ENCODE results near the gene PANK4. TPM values are rescaled to one million over a fixed set of nuclear protein-coding genes. Genes with fewer than 3 reads are reported as not detected.

PANK4 gene
- total RNA-seq, 2 donors from 2014 or later = 13.7 to 31.3 TPM

GRCh38 chr1:2508751-2509150 lies 17.6 kb downstream of the PANK4 start:
- no peak for ATAC-seq
- peaks cover 0 to 4% of the 10 kb centered on the region in 2 donors for H3K27me3 ChIP-seq
- intact Hi-C loops (cut with DNase I) = no loop called here
- no peak overlapping the region for H3K27ac ChIP-seq
- no peak overlapping the region for H3K4me3 ChIP-seq
- no peaks in the 10 kb centered on the region for H3K9me3 ChIP-seq
- no peak for TF ChIP-seq POLR2A (IDR thresholded peaks at IDR 0.05)
- TF ChIP-seq, protein P1, sequence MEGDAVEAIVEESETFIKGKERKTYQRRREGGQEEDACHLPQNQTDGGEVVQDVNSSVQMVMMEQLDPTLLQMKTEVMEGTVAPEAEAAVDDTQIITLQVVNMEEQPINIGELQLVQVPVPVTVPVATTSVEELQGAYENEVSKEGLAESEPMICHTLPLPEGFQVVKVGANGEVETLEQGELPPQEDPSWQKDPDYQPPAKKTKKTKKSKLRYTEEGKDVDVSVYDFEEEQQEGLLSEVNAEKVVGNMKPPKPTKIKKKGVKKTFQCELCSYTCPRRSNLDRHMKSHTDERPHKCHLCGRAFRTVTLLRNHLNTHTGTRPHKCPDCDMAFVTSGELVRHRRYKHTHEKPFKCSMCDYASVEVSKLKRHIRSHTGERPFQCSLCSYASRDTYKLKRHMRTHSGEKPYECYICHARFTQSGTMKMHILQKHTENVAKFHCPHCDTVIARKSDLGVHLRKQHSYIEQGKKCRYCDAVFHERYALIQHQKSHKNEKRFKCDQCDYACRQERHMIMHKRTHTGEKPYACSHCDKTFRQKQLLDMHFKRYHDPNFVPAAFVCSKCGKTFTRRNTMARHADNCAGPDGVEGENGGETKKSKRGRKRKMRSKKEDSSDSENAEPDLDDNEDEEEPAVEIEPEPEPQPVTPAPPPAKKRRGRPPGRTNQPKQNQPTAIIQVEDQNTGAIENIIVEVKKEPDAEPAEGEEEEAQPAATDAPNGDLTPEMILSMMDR (IDR thresholded peaks at IDR 0.05) = no peak
- DNase-seq = no peak
- WGBS, 2 donors = 94 to 95% methylated on average over 16 to 29 of the region's 29 CpGs
- peaks cover 22 to 27% of the 10 kb centered on the region in 2 donors for H3K36me3 ChIP-seq (replicated peaks in 1 of 2; ENCODE audit: insufficient read depth in 1 of 2, low read depth in 2 of 2)
- H3K4me1 ChIP-seq = no peaks in the 10 kb centered on the region

DNA sequence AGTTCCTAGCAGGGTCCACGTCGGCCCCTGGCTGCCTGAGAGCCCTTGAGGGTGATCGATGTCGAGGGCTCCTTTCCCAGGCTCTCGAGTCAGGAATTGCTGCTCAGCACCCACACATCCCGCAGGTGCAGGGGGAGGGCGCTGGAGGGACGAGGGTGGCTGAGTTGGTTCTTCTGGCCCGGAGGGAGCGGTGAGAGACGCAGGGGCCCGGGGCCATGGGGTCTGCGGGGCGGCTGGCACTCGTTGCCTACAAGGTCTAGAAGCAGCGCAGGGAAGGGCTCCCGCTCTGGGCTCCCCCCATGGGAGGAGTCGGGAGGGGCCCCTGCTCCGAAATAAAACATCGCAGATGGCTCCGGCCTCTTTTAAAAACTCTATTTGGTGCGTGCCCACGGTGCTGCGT lies 18.2 kb downstream of the PANK4 start:
- Histone ChIP-seq H3K27me3 (peaks cover 0 to 4% of the 10 kb centered on the region in 2 donors), H3K36me3 (replicated peaks in 1 of 2; ENCODE audit: insufficient read depth in 1 of 2, low read depth in 2 of 2) (peaks cover 20 to 21% of the 10 kb centered on the region in 2 donors), H3K9me3 (no peaks in the 10 kb centered on the region), H3K27ac (no peak overlapping the region), H3K4me3 (no peak overlapping the region), H3K4me1 (no peaks in the 10 kb centered on the region)
- no peak for ATAC-seq
- DNase-seq = no peak
- TF ChIP-seq, protein P1 (IDR thresholded peaks at IDR 0.05) = no peak
- no peak for TF ChIP-seq POLR2A (IDR thresholded peaks at IDR 0.05)
- 83 to 86% methylated on average over 17 to 22 of the region's 24 CpGs for WGBS, 2 donors
- intact Hi-C loops (cut with DNase I) = no loop called here

GRCh38 chr1:2507744-2508155 lies 18.6 kb downstream of the PANK4 start:
- ATAC-seq (no peak), DNase-seq (no peak)
- H3K36me3 ChIP-seq (replicated peaks in 1 of 2; ENCODE audit: insufficient read depth in 1 of 2, low read depth in 2 of 2) = peaks cover 17 to 20% of the 10 kb centered on the region in 2 donors
- H3K27ac ChIP-seq = no peak overlapping the region
- 90% methylated on average over 5 of the region's 6 CpGs; no CpG with 5 or more reads in 1 of the 2 donors for WGBS, 2 donors
- peaks cover 0 to 4% of the 10 kb centered on the region in 2 donors for H3K27me3 ChIP-seq
- H3K4me3 ChIP-seq = no peak overlapping the region
- intact Hi-C loops (cut with DNase I) = no loop called here
- no peaks in the 10 kb centered on the region for H3K4me1 ChIP-seq
- no peaks in the 10 kb centered on the region for H3K9me3 ChIP-seq
- TF ChIP-seq, protein P1 (IDR thresholded peaks at IDR 0.05) = no peak
- TF ChIP-seq POLR2A (IDR thresholded peaks at IDR 0.05) = no peak

GRCh38 chr1:2506901-2507565 lies 19.4 kb downstream of the PANK4 start:
- WGBS, 2 donors = 55 to 58% methylated on average over 8 to 15 of the region's 15 CpGs
- Histone ChIP-seq H3K9me3 (no peaks in the 10 kb centered on the region), H3K4me1 (no peaks in the 10 kb centered on the region), H3K27me3 (peaks cover 0 to 4% of the 10 kb centered on the region in 2 donors), H3K27ac (no peak overlapping the region), H3K36me3 (replicated peaks in 1 of 2; ENCODE audit: insufficient read depth in 1 of 2, low read depth in 2 of 2) (peaks cover 14 to 18% of the 10 kb centered on the region in 2 donors), H3K4me3 (no peak overlapping the region)
- no peak for TF ChIP-seq POLR2A (IDR thresholded peaks at IDR 0.05)
- TF ChIP-seq, protein P1 (IDR thresholded peaks at IDR 0.05) = no peak
- intact Hi-C loops (cut with DNase I) = no loop called here
- DNase-seq (no peak), ATAC-seq (no peak)

Measured in body of pancreas (tissue), 4 donors.